Hypothalamus (tissue), 51 donors: ENCODE data around the gene SSTR4.
A peak's percentile ranks its signal among the peaks of the same experiment; 100 is the strongest.

ENCODE experiments used
- DNase-seq, 51 donors: peaks; one replicate each; lab custom pipeline; 2025; lab: John Stamatoyannopoulos, UW

The SSTR4 gene

GRCh38 chr20:23017516-23017915, 17.6 kb upstream of the SSTR4 start:
- no peak for DNase-seq

- DNase-seq, result no peak
These were observed 16.7 kb upstream of the SSTR4 start for GRCh38 chr20:23018432-23018831.

- no peak for DNase-seq
These were observed 16.2 kb upstream of the SSTR4 start for GRCh38 chr20:23018941-23019340.

DNA sequence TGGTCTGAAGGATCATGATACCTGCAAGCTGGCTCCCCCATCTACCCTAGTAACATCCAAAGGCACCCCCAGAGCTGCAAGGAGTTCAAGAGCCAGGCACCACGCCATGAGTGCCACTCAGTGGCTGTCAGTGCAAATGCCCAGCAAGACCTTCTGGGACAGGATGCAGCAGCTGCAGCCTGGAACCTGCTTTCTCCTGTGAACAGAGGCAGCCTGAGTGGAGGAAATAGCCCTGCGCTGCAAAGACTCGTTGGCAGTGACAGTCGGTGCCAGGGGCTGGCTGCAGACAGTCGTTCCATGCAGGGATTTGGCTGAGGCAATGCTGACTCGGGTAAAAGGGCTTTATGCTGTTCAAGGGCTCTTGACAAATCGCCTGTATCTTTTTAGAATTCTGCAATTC, 15.7 kb upstream of the SSTR4 start:
- DNase-seq, result peak in 35 of 51 donors; percentile 7 to 68 (median 31)

DNA sequence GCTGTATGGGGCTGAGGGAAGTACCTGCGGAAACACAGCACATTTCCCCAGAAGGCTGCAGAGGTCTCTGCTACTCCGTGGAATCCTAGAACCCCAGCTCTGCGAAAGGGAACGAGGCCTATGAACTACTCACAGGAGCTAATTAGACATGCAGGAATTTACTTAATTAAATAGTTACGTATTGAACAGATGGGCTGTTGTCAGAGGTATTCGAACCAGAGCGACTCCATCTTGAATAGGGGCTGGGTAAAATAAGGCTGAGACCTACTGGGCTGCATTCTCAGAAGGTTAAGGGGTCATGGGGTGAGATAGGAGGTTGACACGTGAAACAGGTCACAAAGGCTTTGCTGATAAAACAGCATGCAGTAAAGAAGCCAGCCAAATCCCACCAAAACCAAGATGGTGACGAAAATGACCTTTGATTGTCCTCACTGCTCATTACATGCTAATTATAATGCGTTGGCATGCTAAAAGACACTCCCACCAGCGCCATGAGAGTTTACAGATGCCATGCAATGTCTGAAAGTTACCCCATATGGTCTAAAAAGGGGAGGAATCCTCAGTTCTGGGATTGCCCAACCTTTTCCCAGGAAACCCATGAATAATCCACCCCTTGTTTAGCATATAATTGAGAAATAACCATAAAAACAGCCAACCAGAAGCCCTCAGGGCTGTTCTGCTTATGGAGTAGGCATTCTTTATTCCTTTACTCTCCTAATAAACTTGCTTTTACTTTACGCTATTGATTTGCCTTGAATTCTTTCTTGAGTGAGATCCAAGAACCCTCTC, 14.7 kb upstream of the SSTR4 start:
- no peak for DNase-seq

GRCh38 chr20:23021541-23021940, 13.6 kb upstream of the SSTR4 start:
- DNase-seq, result no peak

DNA sequence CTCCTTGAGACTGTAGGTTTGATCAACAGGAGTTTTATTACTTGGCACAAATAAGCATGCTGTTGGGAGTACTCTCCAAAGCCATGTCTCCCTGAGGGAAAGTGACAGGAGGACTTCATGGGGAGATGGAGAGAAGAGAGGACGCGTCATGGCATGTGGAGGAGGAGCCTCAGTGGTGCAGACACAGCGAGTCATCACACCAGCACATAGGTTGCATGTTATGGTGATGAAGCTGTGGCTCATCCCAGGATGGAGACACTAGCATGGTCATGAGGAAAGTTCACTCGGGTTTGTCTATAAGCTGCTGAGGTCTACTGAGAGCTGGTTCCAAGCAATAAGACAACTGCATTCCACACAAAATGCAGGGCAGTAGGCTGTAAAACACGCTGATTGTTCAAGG, 13.2 kb upstream of the SSTR4 start:
- DNase-seq, result no peak

GRCh38 chr20:23022849-23023248, 12.3 kb upstream of the SSTR4 start:
- no peak for DNase-seq

- DNase-seq, result no peak
These were observed 11.4 kb upstream of the SSTR4 start for GRCh38 chr20:23023621-23024177.

- no peak for DNase-seq
These were observed 10.4 kb upstream of the SSTR4 start for GRCh38 chr20:23024701-23025100.

GRCh38 chr20:23025503-23025902, 9.6 kb upstream of the SSTR4 start:
- peak in 2 of 51 donors; percentile 11 to 30 for DNase-seq

DNA sequence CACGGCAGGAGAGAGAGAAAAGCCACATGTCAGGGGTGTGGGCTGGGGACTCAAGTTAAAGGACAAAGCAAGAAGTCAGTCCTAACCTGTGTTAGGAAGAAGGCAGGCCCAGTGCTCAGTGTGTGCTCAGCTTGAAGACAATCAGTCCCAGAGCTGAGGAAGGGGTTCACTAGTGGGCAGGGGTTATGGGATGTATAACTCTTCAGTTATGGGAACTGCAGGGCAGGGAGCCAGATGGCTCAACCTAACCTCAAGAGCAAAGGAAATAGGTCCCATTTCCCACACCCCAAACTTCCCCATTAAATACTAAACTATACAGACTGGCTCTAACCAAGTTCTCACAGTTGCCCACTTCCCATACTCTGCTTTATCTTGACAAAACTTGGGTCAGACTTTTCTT, 7.4 kb upstream of the SSTR4 start:
- no peak for DNase-seq

- no peak for DNase-seq
These were observed 6.7 kb upstream of the SSTR4 start for GRCh38 chr20:23028392-23028791.

DNA sequence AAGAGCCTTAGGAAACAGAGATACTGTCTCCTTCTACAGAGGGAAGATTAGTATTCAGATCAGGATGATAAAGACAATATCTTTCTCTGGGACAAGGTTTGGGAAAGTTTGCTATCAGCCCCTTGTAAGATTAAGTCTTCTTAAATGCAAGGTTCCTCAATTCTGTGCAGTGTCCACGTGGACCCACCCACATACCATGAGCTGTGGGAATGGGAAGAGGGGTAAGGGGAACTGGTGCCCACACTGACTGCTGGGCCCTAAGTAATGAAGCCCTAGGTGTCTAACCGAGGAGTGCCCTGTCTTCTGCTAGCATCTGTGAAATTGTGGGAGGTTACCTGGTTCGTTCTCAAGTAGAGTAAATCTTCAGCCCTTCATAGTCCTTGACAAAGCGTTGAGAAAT, 5.8 kb upstream of the SSTR4 start:
- DNase-seq, result peak in 4 of 51 donors; percentile 10 to 27 (median 18)

- no peak for DNase-seq
These were observed 3.8 kb upstream of the SSTR4 start for GRCh38 chr20:23031346-23031745.

- DNase-seq, result no peak
These were observed 2.9 kb upstream of the SSTR4 start for GRCh38 chr20:23032056-23032749.

DNA sequence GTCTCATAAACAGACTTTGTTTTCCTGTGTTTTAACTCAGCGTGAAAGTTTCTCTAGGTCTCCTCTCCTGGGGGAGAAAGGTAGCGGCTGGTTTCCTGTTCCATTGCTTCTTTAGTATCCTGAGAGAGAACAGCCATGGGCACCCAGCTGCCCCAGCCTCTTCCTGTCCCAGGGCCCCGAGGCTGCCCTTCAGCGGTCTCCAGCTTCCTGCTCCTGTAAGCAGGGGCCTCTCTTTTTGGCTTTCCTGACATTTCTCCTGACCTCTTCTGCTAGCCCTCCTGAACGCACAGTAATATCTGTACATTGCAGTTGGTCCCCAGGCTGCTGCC, 2.4 kb upstream of the SSTR4 start:
- no peak for DNase-seq

GRCh38 chr20:23033918-23034317, 1.2 kb upstream of the SSTR4 start:
- DNase-seq, result no peak

- no peak for DNase-seq
These were observed 619 bp downstream of the SSTR4 start for GRCh38 chr20:23035731-23036130.

- no peak for DNase-seq
These were observed 1.3 kb downstream of the SSTR4 start for GRCh38 chr20:23036371-23036770.

- no peak for DNase-seq
These were observed 1.9 kb downstream of the SSTR4 start for GRCh38 chr20:23037017-23037481.
